ENCODE data around the gene SLIT1. TPM values are rescaled to one million over a fixed set of nuclear protein-coding genes. Genes with fewer than 3 reads are reported as not detected.

SLIT1 gene
- total and polyA plus RNA-seq, 2 of the 8 experiments (the other 6 are each of a cell fraction or from before 2014, with no cell fraction given) = 0.70 to 0.88 TPM

DNA sequence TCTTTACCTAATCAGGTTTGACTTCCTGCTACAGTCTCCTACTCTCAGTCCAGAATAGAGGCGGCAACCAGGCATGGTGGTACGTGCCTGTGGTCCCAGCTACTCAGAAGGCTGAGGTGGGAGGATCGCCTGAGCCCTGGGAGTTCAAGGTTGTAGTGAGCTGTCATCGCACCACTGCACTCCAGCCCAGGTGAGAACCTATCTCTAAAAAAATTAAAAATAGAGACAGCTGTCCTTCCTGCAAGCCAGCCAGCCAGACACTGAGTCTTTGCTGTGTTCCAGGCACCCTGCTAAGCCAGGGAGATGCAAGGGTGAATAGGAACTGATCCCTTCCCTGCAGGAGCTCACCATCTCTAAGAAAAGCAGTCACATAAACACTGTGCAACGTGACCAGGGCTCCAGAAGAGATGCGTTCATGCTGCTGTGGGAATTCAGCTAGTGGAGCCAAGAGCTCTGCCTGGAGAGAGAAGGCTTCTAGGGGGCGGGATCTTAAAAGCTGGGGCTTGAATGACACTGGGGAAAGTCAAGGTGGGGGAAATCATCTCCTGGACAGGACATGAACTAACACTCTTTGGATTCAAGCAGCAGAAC, 22.1 kb upstream of the SLIT1 start:
- WGBS, 2 experiments (ENCODE audit: extremely low coverage in 1 of 2, insufficient coverage in 1 of 2, insufficient read length in 1 of 2, insufficient replicate concordance in 2 of 2, low coverage in 1 of 2, low lambda C conversion rate in 2 of 2, missing lambda C conversion rate in 1 of 2) = 61% methylated on average over 7 of the region's 7 CpGs; no CpG with 5 or more reads in 1 of the 2 experiments
- H3K4me3 ChIP-seq (ENCODE audit: extremely low read depth in 1 of 4, insufficient read depth in 2 of 4, low read depth in 3 of 4, low read length in 4 of 4) = no peak overlapping the region
- TF ChIP-seq CREB1 (IDR thresholded peaks at IDR 0.05) (no peak), PHF8 (conservative IDR thresholded peaks at IDR 0.05; ENCODE audit: low read depth, low read length) (no peak), NRF1 (IDR thresholded peaks at IDR 0.05; ENCODE audit: low read depth, low read length) (no peak), MAFK (IDR thresholded peaks at IDR 0.05; ENCODE audit: low read depth, low read length) (no peak), TEAD4 (IDR thresholded peaks at IDR 0.05; ENCODE audit: low read depth, low read length) (no peak), SP4 (IDR thresholded peaks at IDR 0.05; ENCODE audit: low read length) (no peak), CBX5 (IDR thresholded peaks at IDR 0.05; ENCODE audit: low read depth, low read length) (no peak), GTF2F1 (IDR thresholded peaks at IDR 0.05; ENCODE audit: borderline replicate concordance, low read depth, low read length) (no peak), SAP30 (IDR thresholded peaks at IDR 0.05; ENCODE audit: insufficient read depth, insufficient replicate concordance, low read length) (no peak), SP2 (IDR thresholded peaks at IDR 0.05; ENCODE audit: low read length) (no peak)
- no peak overlapping the region for H3K23ac ChIP-seq (ENCODE audit: insufficient read length)
- H4K91ac ChIP-seq (replicated peaks; ENCODE audit: insufficient read length, low read length) = no peak overlapping the region
- H3K4me1 ChIP-seq (replicated peaks in 1 of 4; ENCODE audit: control insufficient read depth in 3 of 4, insufficient read depth in 4 of 4, low read length in 3 of 4) = no peaks in the 10 kb centered on the region
- no peak overlapping the region for H4K8ac ChIP-seq (ENCODE audit: extremely low read depth, insufficient read depth, low read length)
- no peak overlapping the region for H3K4ac ChIP-seq (replicated peaks; ENCODE audit: insufficient read length, low read depth, low read length)
- H2BK12ac ChIP-seq (ENCODE audit: low read depth, low read length) = no peak overlapping the region; the same call in 1 of the 2 replicates
- no peak overlapping the region for H3K27ac ChIP-seq (ENCODE audit: low read depth, low read length)
- H4K5ac ChIP-seq (ENCODE audit: insufficient read length, low read depth, low read length) = no peak overlapping the region
- peaks cover 0 to 2% of the 10 kb centered on the region in 2 experiments for H4K20me1 ChIP-seq (replicated peaks in 1 of 2; ENCODE audit: control insufficient read depth in 1 of 2, insufficient read depth in 2 of 2, low read length in 2 of 2)
- H3K56ac ChIP-seq (replicated peaks; ENCODE audit: insufficient read length, low read depth, low read length) = no peak overlapping the region
- no peak overlapping the region for H2BK20ac ChIP-seq (ENCODE audit: low read length)
- no peak overlapping the region for H2AFZ ChIP-seq (ENCODE audit: low read length)
- H2AK5ac ChIP-seq (ENCODE audit: low read depth, low read length) = no peak overlapping the region
- no peak overlapping the region for H3K4me2 ChIP-seq (ENCODE audit: insufficient read depth in 1 of 2, low read depth in 2 of 2, low read length in 2 of 2)
- H3K23me2 ChIP-seq (ENCODE audit: low read depth, low read length) = no peaks in the 10 kb centered on the region
- H3K14ac ChIP-seq (ENCODE audit: insufficient read length) = no peak overlapping the region
- H3K18ac ChIP-seq (ENCODE audit: extremely low read depth, low read length) = no peak overlapping the region
- H2BK5ac ChIP-seq (ENCODE audit: low read depth, low read length) = no peak overlapping the region
- no peaks in the 10 kb centered on the region for H3K9me3 ChIP-seq (ENCODE audit: insufficient read depth in 2 of 2, low read depth in 1 of 2, low read length in 1 of 2)
- no peak overlapping the region for H3K9ac ChIP-seq (replicated peaks in 1 of 4; ENCODE audit: extremely low read depth in 1 of 4, low read depth in 3 of 4, low read length in 3 of 4)
- peak in 1 of 2 experiments; percentile 41 for DNase-seq (ENCODE audit: low read depth in 1 of 2, low spot score in 2 of 2)
- no peaks in the 10 kb centered on the region for H3K36me3 ChIP-seq (ENCODE audit: control insufficient read depth in 2 of 4, insufficient read depth in 4 of 4, low read length in 3 of 4)
- no peak for FAIRE-seq
- H2BK15ac ChIP-seq (ENCODE audit: low read length) = no peak overlapping the region
- no peaks in the 10 kb centered on the region for H3K27me3 ChIP-seq (replicated peaks in 1 of 4; ENCODE audit: control insufficient read depth in 3 of 4, extremely low read depth in 1 of 4, insufficient read depth in 3 of 4, low read length in 3 of 4)
- ChIA-PET POLR2A (ENCODE audit: partially characterized antibody) (no interaction called here), CTCF (ENCODE audit: partially characterized antibody) (interaction anchor here (0.7 to 44.6 kb wide), 16 partner anchors 11 to 173 kb away, joined by 3 to 1348 read pairs (median 13); partner anchors contain the start of gene SLIT1)
- H3K79me1 ChIP-seq (ENCODE audit: low read depth, low read length) = no peaks in the 10 kb centered on the region
- no peak overlapping the region for H2BK120ac ChIP-seq (replicated peaks; ENCODE audit: low read depth, low read length)
- H3K79me2 ChIP-seq (ENCODE audit: control insufficient read depth in 1 of 2, insufficient read depth in 2 of 2, low read length in 2 of 2) = no peaks in the 10 kb centered on the region

All from H1 (cell line).